GM23338 (cell line): Measurements from ENCODE around the gene HS3ST1. TPM values are rescaled to one million over a fixed set of nuclear protein-coding genes. Genes with fewer than 3 reads are reported as not detected.

ENCODE experiments used
- ATAC-seq: fragments of 200-7000 bp; cut with Tn5 transposase; 3 replicates; pipeline ENCODE4 v1.9.1; 2020
- DNase-seq: peaks from one replicate; pipeline ENCODE4 v3.0.0-alpha.2; 2015; ENCODE audit warnings: low spot score
- H2AFZ ChIP-seq: fragments of 200-600 bp; sonication (generic); 2 replicates; pipeline ENCODE4 v1.8.0; 2016; ENCODE audit warnings: antibody characterized with exemption, mild to moderate bottlenecking, moderate library complexity
- H3F3A ChIP-seq: fragments of 200-600 bp; sonication (generic); replicated peaks from 2 replicates; pipeline ENCODE4 v1.8.0; 2017; ENCODE audit warnings: antibody characterized with exemption, mixed run types, low read depth
- H3K27ac ChIP-seq: fragments of 200-600 bp; sonication (generic); 2 replicates; pipeline ENCODE4 v1.6.1; 2016; ENCODE audit warnings: low read depth
- H3K27me3 ChIP-seq: fragments of 200-600 bp; sonication (generic); 2 replicates; pipeline ENCODE4 v1.8.0; 2016; ENCODE audit warnings: mild to moderate bottlenecking, mixed run types, moderate library complexity; ENCODE audit not compliant: insufficient read depth
- H3K36me3 ChIP-seq: fragments of 200-600 bp; sonication (generic); 2 replicates; pipeline ENCODE4 v1.8.0; 2016; ENCODE audit warnings: mild to moderate bottlenecking; ENCODE audit not compliant: insufficient read depth
- H3K4me1 ChIP-seq: fragments of 200-600 bp; sonication (generic); 2 replicates; pipeline ENCODE4 v1.8.0; 2016; ENCODE audit warnings: mild to moderate bottlenecking, moderate library complexity; ENCODE audit not compliant: insufficient read depth
- H3K4me2 ChIP-seq: fragments of 200-600 bp; sonication (generic); 2 replicates; pipeline ENCODE4 v1.7.1; 2017; ENCODE audit warnings: mixed run types
- H3K4me3 ChIP-seq: fragments of 200-600 bp; sonication (generic); 2 replicates; pipeline ENCODE4 v1.6.1; 2016; ENCODE audit warnings: mixed run types
- H3K79me2 ChIP-seq: fragments of 200-600 bp; sonication (generic); replicated peaks from 2 replicates; pipeline ENCODE4 v1.8.0; 2017; ENCODE audit warnings: mild to moderate bottlenecking; ENCODE audit not compliant: insufficient read depth
- H3K9me2 ChIP-seq: fragments of 200-600 bp; sonication (generic); 2 replicates; pipeline ENCODE4 v1.8.0; 2017; ENCODE audit not compliant: insufficient read depth
- H4K20me1 ChIP-seq: fragments of 200-600 bp; sonication (generic); replicated peaks from 2 replicates; pipeline ENCODE4 v1.8.0; 2017; ENCODE audit warnings: mild to moderate bottlenecking; ENCODE audit not compliant: insufficient read depth
- H3K27ac Mint-ChIP-seq: 2 replicates; pipeline ENCODE4 v1.8.0; 2020; ENCODE audit warnings: inconsistent platforms, mild to moderate bottlenecking, moderate library complexity, mixed read lengths
- H3K27me3 Mint-ChIP-seq: 3 replicates; pipeline ENCODE4 v1.8.0; 2022; ENCODE audit warnings: low read depth, mild to moderate bottlenecking, moderate library complexity, mixed read lengths, inconsistent platforms; ENCODE audit not compliant: insufficient read depth, poor library complexity
- H3K36me3 Mint-ChIP-seq: 3 replicates; pipeline ENCODE4 v1.8.0; 2021; ENCODE audit warnings: low read depth, mild to moderate bottlenecking, inconsistent platforms, moderate library complexity, mixed read lengths
- H3K4me1 Mint-ChIP-seq: 3 replicates; pipeline ENCODE4 v1.8.0; 2020; ENCODE audit warnings: mild to moderate bottlenecking, inconsistent platforms, mixed read lengths
- H3K4me3 Mint-ChIP-seq: 3 replicates; pipeline ENCODE4 v1.8.0; 2021; ENCODE audit warnings: moderate library complexity, mild to moderate bottlenecking, inconsistent platforms, mixed read lengths
- H3K9me3 Mint-ChIP-seq: 3 replicates; pipeline ENCODE4 v1.8.0; 2020; ENCODE audit warnings: moderate library complexity, mild to moderate bottlenecking, inconsistent platforms, mixed read lengths
- EZH2 ChIP-seq: fragments of 200-600 bp; sonication (generic); IDR thresholded peaks from one replicate; pipeline ENCODE4 v1.8.0; 2017; ENCODE audit warnings: antibody characterized with exemption, mild to moderate bottlenecking, low read depth; ENCODE audit not compliant: unreplicated experiment
- NANOG ChIP-seq: IDR thresholded peaks from 2 replicates; pipeline ENCODE4 v1.6.1; 2016; ENCODE audit warnings: antibody characterized with exemption, borderline replicate concordance
- POLR2AphosphoS5 ChIP-seq: IDR thresholded peaks from 2 replicates; pipeline ENCODE4 v1.6.1; 2016; ENCODE audit warnings: antibody characterized with exemption, low read depth
- ZNF114 ChIP-seq: fragments of 250-450 bp; sonication (Bioruptor Pico); IDR thresholded peaks from 2 replicates; pipeline ENCODE4 v1.5.0; 2020; ENCODE audit warnings: mild to moderate bottlenecking, moderate library complexity
- ZNF331 ChIP-seq: fragments of 250-450 bp; sonication (Bioruptor Pico); IDR thresholded peaks from 2 replicates; pipeline ENCODE4 v1.5.0; 2020; ENCODE audit warnings: low read depth, mild to moderate bottlenecking, moderate library complexity
- polyA plus RNA-seq: library from polyadenylated mRNA; unstranded; fragments of >200 nt; fragmentation: Nextera tagmentation; extraction: Ambion mirVana; gene quantifications from 2 replicates; pipeline ENCODE4 v1.2.1, GENCODE V29; 2016
- total RNA-seq: library from RNA; depleted of rRNA; stranded (reverse); fragments of >200 nt; shearing (Covaris generic); gene quantifications from 2 replicates; pipeline ENCODE4 v1.2.3, GENCODE V29; 2014
- TF ChIP-seq, protein P1 (sequence below): fragments of 250-450 bp; sonication (Bioruptor Pico); IDR thresholded peaks from 2 replicates; pipeline ENCODE4 v1.5.0; 2020; ENCODE audit warnings: mild to moderate bottlenecking, moderate library complexity
- TF ChIP-seq, protein P2 (sequence below), 2 experiments: fragments of 200-600 bp in 1 of 2; sonication (generic) in 1 of 2; conservative IDR thresholded peaks; 2 replicates each; pipeline versions ENCODE4 v1.5.1 to v1.6.1; 2016 to 2017; ENCODE audit warnings: antibody characterized with exemption in 2 of 2, low read depth in 2 of 2, mild to moderate bottlenecking in 2 of 2, moderate library complexity in 1 of 2

The HS3ST1 gene
- total and polyA plus RNA-seq, 2 experiments from 2014 or later = 0.94 to 1.3 TPM

DNA sequence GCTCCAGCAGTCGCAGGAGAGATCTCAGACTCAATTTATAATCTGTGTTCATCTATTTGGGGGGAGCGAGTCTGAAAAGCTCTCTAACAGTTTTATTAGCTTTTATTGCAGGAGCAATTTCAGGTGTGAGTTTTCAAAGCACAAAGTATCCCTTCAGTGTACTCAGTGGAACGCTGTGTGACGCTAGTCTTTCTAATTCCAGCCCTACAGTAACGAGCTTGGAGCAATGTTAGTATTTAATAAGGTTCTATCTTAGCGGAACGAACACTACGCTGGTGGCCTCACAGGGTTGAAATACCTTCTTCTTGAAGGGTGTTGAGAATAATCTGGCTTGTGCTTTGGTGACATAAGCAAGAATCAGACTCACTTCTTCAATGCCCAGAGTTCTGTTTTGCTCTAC lies 8.4 kb downstream of the HS3ST1 start (continued):
- TF ChIP-seq, protein P1, sequence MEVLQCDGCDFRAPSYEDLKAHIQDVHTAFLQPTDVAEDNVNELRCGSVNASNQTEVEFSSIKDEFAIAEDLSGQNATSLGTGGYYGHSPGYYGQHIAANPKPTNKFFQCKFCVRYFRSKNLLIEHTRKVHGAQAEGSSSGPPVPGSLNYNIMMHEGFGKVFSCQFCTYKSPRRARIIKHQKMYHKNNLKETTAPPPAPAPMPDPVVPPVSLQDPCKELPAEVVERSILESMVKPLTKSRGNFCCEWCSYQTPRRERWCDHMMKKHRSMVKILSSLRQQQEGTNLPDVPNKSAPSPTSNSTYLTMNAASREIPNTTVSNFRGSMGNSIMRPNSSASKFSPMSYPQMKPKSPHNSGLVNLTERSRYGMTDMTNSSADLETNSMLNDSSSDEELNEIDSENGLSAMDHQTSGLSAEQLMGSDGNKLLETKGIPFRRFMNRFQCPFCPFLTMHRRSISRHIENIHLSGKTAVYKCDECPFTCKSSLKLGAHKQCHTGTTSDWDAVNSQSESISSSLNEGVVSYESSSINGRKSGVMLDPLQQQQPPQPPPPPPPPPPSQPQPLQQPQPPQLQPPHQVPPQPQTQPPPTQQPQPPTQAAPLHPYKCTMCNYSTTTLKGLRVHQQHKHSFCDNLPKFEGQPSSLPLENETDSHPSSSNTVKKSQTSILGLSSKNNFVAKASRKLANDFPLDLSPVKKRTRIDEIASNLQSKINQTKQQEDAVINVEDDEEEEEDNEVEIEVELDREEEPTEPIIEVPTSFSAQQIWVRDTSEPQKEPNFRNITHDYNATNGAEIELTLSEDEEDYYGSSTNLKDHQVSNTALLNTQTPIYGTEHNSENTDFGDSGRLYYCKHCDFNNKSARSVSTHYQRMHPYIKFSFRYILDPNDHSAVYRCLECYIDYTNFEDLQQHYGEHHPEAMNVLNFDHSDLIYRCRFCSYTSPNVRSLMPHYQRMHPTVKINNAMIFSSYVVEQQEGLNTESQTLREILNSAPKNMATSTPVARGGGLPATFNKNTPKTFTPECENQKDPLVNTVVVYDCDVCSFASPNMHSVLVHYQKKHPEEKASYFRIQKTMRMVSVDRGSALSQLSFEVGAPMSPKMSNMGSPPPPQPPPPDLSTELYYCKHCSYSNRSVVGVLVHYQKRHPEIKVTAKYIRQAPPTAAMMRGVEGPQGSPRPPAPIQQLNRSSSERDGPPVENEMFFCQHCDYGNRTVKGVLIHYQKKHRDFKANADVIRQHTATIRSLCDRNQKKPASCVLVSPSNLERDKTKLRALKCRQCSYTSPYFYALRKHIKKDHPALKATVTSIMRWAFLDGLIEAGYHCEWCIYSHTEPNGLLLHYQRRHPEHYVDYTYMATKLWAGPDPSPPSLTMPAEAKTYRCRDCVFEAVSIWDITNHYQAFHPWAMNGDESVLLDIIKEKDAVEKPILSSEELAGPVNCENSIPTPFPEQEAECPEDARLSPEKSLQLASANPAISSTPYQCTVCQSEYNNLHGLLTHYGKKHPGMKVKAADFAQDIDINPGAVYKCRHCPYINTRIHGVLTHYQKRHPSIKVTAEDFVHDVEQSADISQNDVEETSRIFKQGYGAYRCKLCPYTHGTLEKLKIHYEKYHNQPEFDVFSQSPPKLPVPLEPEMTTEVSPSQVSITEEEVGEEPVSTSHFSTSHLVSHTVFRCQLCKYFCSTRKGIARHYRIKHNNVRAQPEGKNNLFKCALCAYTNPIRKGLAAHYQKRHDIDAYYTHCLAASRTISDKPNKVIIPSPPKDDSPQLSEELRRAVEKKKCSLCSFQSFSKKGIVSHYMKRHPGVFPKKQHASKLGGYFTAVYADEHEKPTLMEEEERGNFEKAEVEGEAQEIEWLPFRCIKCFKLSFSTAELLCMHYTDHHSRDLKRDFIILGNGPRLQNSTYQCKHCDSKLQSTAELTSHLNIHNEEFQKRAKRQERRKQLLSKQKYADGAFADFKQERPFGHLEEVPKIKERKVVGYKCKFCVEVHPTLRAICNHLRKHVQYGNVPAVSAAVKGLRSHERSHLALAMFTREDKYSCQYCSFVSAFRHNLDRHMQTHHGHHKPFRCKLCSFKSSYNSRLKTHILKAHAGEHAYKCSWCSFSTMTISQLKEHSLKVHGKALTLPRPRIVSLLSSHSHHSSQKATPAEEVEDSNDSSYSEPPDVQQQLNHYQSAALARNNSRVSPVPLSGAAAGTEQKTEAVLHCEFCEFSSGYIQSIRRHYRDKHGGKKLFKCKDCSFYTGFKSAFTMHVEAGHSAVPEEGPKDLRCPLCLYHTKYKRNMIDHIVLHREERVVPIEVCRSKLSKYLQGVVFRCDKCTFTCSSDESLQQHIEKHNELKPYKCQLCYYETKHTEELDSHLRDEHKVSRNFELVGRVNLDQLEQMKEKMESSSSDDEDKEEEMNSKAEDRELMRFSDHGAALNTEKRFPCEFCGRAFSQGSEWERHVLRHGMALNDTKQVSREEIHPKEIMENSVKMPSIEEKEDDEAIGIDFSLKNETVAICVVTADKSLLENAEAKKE (CRISPR knock-in tag) = no peak
- TF ChIP-seq EZH2 (no peak), ZNF114 (CRISPR knock-in tag) (no peak)

DNA sequence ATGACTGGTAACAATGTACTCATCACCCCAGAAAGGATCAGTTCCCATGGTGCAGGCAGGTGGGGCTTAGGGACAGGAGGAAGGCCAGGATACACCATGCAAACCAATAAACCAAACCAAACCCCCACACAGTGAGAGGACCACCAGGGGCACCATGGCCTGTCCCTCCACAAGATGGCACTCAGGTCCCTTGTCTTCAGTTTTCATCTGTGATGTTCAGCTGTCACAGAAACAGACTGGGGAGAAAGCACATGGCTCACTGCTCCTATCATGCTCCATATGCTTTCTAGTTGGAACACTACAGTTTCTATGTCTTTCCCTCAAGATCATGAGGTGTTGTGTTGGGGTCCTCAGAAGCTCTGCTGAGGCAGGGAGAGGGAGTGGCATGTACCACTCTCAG lies 10.1 kb downstream of the HS3ST1 start:
- no peaks in the 10 kb centered on the region for H3K27me3 Mint-ChIP-seq
- no peak overlapping the region for H3K4me3 Mint-ChIP-seq
- ATAC-seq (peak; percentile 39), DNase-seq (peak; percentile 28)
- Histone ChIP-seq H3K27ac (no peak overlapping the region), H2AFZ (no peak overlapping the region), H3K36me3 (no peaks in the 10 kb centered on the region), H3K4me1 (no peaks in the 10 kb centered on the region), H3K79me2 (no peaks in the 10 kb centered on the region), H3K27me3 (no peaks in the 10 kb centered on the region), H4K20me1 (no peaks in the 10 kb centered on the region), H3K9me2 (no peaks in the 10 kb centered on the region), H3K4me2 (no peak overlapping the region), H3F3A (no peaks in the 10 kb centered on the region), H3K4me3 (no peak overlapping the region)
- no peak overlapping the region for H3K27ac Mint-ChIP-seq
- H3K9me3 Mint-ChIP-seq = no peaks in the 10 kb centered on the region
- TF ChIP-seq NANOG = no peak
- no peak for TF ChIP-seq ZNF331
- TF ChIP-seq POLR2AphosphoS5 = no peak
- TF ChIP-seq, protein P2, sequence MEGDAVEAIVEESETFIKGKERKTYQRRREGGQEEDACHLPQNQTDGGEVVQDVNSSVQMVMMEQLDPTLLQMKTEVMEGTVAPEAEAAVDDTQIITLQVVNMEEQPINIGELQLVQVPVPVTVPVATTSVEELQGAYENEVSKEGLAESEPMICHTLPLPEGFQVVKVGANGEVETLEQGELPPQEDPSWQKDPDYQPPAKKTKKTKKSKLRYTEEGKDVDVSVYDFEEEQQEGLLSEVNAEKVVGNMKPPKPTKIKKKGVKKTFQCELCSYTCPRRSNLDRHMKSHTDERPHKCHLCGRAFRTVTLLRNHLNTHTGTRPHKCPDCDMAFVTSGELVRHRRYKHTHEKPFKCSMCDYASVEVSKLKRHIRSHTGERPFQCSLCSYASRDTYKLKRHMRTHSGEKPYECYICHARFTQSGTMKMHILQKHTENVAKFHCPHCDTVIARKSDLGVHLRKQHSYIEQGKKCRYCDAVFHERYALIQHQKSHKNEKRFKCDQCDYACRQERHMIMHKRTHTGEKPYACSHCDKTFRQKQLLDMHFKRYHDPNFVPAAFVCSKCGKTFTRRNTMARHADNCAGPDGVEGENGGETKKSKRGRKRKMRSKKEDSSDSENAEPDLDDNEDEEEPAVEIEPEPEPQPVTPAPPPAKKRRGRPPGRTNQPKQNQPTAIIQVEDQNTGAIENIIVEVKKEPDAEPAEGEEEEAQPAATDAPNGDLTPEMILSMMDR (conservative IDR thresholded peaks at IDR 0.05; ENCODE audit: low read depth in 2 of 2) = peak; percentile 35 to 68
- H3K4me1 Mint-ChIP-seq = peaks cover 17% of the 10 kb centered on the region
- no peaks in the 10 kb centered on the region for H3K36me3 Mint-ChIP-seq
